GM21528 (cell line): Measurements from ENCODE around the gene CDK5RAP3.
"Not testable (repeated sequence)": the region's sequence is repeated elsewhere in the genome, so short reads cannot be mapped to it uniquely, and the experiment has no call there.

Source experiments
- ATAC-seq: cut with Tn5 transposase; IDR thresholded peaks from one replicate; pipeline ENCODE4 v1.9.1; 2021; ENCODE audit warnings: mild to moderate bottlenecking, moderate library complexity; ENCODE audit not compliant: unreplicated experiment, low FRiP score

The CDK5RAP3 gene

DNA sequence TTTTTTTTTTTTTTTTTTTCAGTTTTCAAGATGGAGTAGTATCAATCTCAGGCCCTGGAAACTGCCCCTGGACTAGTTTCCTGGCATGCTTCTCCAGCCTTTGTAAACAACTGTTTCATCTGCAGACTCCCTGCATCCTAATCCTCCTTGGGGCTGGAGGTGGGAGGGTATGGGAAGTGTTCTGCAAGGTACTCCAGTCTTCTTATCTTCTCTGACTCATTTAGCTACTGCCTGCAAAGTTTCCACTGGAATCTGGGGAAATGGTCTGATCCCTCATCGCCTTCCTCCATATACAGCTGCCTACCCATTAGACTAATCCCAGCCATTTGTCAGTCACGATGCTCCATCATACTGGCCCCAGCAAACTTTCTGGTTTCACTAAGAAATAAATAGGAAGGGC is 45.2 kb downstream of the CDK5RAP3 start:
- ATAC-seq: no peak

- ATAC-seq: not testable (repeated sequence)
Observed at GRCh38 chr17:48017817-48018158, 46.9 kb downstream of the CDK5RAP3 start.

- no peak for ATAC-seq
Observed at GRCh38 chr17:48021934-48022333, 51.0 kb downstream of the CDK5RAP3 start.

DNA sequence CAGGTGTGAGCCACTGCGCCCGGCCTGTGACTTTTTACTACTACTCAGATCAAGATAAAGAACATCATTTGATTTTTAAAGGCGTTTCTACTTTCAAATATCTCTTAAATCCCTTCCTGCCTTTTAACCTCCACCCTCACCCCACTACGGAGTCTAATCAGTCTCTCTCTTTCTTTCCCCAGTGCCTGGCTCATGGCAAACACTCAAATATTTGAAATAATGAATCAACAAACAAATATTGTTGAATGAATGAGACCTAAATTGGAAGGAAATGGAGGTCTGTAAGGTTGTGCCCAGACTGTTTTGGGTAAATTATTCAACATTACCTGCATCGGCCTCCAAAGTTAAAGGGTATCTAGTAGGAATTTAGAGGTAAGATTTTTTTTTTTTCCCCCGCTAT is 52.0 kb downstream of the CDK5RAP3 start:
- ATAC-seq: no peak

GRCh38 chr17:48023400-48024148 is 52.7 kb downstream of the CDK5RAP3 start:
- ATAC-seq: no peak

- ATAC-seq: peak; percentile 32
Observed at GRCh38 chr17:48024149-48025039, 53.5 kb downstream of the CDK5RAP3 start.

DNA sequence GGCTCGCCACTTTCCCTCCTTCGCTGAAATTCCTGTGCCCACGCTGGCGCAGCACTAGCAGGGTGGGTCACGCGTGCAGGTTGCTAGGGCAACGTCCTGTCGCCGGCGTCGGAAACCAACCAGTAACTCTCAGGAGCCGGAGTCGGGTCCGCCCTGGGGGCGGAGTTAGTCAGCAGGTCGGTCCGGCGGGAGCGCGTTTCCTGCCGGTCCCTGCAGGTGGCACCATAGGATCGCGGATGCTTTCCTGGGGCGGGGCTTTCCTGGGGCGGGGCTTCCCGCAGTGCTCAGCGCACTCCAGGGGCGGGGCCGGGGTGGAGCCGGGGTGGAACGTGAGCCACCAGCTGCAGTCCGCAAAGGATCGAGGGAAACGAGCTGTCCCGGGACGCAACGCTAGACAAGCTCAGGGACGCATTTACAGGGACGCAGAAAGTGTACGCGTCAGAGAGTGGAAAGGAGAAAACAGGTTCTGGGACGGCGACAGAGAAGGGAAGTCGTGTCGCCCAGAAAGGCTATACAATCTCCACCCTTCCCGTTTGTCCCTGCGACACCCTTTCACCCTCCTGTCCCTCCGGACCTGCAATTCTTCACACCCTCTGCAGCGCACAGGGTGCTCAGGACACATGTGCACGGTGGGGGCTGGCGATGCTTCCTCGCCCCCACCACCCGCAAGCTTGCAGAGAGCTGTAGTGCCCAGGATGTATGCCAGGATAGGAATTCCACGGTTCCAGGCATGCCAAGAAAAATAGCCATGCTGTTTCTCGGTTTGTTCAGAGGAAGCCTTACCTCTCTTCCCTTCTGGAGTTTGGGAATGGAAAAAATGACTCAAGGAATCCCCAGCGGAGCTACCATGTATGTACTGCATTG is 54.4 kb downstream of the CDK5RAP3 start:
- ATAC-seq: peak; percentile 78

DNA sequence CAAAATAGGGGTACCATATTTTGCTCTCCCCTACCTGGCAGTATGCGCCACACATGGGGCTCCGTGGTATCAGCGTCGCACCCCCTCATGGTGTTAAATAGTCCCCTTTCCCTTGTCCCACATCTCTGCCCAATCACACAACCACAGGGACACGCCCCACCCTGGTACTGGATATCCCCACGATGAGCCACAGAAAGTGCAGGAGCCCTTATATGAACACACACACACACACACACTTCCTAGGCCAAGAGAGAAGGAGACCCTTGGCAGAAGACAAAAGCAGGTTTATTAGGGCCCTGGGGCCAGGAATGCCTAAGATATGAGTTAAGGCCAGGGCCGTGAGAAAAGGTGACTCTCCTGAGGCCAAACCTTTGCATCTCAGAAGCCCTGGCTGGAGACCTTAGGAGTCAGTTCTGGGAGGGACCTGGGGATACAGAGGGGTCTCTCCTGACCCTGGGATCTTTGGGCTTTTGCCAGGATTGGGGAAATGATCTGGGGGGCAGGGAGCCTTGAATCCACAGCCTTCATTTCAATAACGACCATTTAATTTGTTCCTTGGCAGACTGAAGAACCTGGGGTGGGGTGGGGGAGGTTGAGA is 55.1 kb downstream of the CDK5RAP3 start:
- no peak for ATAC-seq

GRCh38 chr17:48026502-48027321 is 55.8 kb downstream of the CDK5RAP3 start:
- ATAC-seq: no peak

GRCh38 chr17:48027322-48027981 is 56.5 kb downstream of the CDK5RAP3 start:
- no peak for ATAC-seq

DNA sequence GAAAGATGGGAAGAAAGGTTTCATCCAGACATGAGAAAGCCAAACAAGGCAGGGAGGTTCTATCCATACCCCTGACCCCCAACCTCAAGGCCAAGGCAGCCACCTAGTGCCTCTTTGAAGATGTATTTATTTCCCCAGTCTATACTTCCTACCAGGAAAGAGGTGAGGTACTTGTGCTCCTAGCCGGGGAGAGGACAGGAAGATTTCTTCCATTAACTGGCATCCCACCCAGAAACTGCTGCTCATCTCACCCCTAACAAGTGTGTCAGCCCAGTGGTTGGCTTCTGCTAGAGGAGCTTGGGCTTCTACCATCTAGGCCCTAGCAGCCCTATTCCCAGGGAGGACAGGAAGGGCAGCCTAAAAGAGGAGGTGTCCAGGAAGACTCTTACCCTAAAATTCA is 57.8 kb downstream of the CDK5RAP3 start:
- no peak for ATAC-seq

GRCh38 chr17:48030531-48030930 is 59.6 kb downstream of the CDK5RAP3 start:
- no peak for ATAC-seq
